ENCODE measurements around the gene EXOC6B.

EXOC6B gene

GRCh38 chr2:72698300-72698699 is 127.5 kb downstream of the EXOC6B start:
- Histone ChIP-seq H3K9me3 (ENCODE audit: severe bottlenecking) (no peaks in the 10 kb centered on the region), H3K27ac (no peak overlapping the region), H3K4me3 (ENCODE audit: low read depth, low read length) (no peak overlapping the region), H3K36me3 (no peaks in the 10 kb centered on the region), H3K27me3 (ENCODE audit: insufficient read depth, low read depth, severe bottlenecking) (no peaks in the 10 kb centered on the region)
- no peak for TF ChIP-seq CTCF (IDR thresholded peaks at IDR 0.05; ENCODE audit: low read depth, low read length)
- no peak for DNase-seq

- Histone ChIP-seq H3K4me3 (ENCODE audit: low read depth, low read length) (no peak overlapping the region), H3K9me3 (ENCODE audit: severe bottlenecking) (no peaks in the 10 kb centered on the region), H3K27me3 (ENCODE audit: insufficient read depth, low read depth, severe bottlenecking) (no peaks in the 10 kb centered on the region), H3K27ac (no peak overlapping the region), H3K36me3 (no peaks in the 10 kb centered on the region)
- TF ChIP-seq CTCF (IDR thresholded peaks at IDR 0.05; ENCODE audit: low read depth, low read length) = no peak
- DNase-seq = no peak
These were observed 129.3 kb downstream of the EXOC6B start for GRCh38 chr2:72696559-72696958.

- H3K9me3 ChIP-seq (ENCODE audit: severe bottlenecking) = no peaks in the 10 kb centered on the region
- no peaks in the 10 kb centered on the region for H3K36me3 ChIP-seq
- DNase-seq = no peak
- H3K27me3 ChIP-seq (ENCODE audit: insufficient read depth, low read depth, severe bottlenecking) = no peaks in the 10 kb centered on the region
- H3K27ac ChIP-seq = no peak overlapping the region
- TF ChIP-seq CTCF (IDR thresholded peaks at IDR 0.05; ENCODE audit: low read depth, low read length) = no peak
- no peak overlapping the region for H3K4me3 ChIP-seq (ENCODE audit: low read depth, low read length)
These were observed 130.2 kb downstream of the EXOC6B start for GRCh38 chr2:72695676-72696075.

GRCh38 chr2:72694715-72695496 is 130.9 kb downstream of the EXOC6B start:
- TF ChIP-seq CTCF (IDR thresholded peaks at IDR 0.05; ENCODE audit: low read depth, low read length) = no peak
- H3K27ac ChIP-seq = no peak overlapping the region

GRCh38 chr2:72689579-72690195 is 136.1 kb downstream of the EXOC6B start:
- no peaks in the 10 kb centered on the region for H3K9me3 ChIP-seq (ENCODE audit: severe bottlenecking)
- H3K4me3 ChIP-seq (ENCODE audit: low read depth, low read length) = no peak overlapping the region
- TF ChIP-seq CTCF (IDR thresholded peaks at IDR 0.05; ENCODE audit: low read depth, low read length) = no peak
- H3K27me3 ChIP-seq (ENCODE audit: insufficient read depth, low read depth, severe bottlenecking) = no peaks in the 10 kb centered on the region
- no peak for DNase-seq
- no peaks in the 10 kb centered on the region for H3K36me3 ChIP-seq
- no peak overlapping the region for H3K27ac ChIP-seq

More at GRCh38 chr2:72694715-72695496, 130.9 kb downstream of the EXOC6B start:
- H3K36me3 ChIP-seq = no peaks in the 10 kb centered on the region
- no peak for DNase-seq
- no peaks in the 10 kb centered on the region for H3K27me3 ChIP-seq (ENCODE audit: insufficient read depth, low read depth, severe bottlenecking)
- no peak overlapping the region for H3K4me3 ChIP-seq (ENCODE audit: low read depth, low read length)
- no peaks in the 10 kb centered on the region for H3K9me3 ChIP-seq (ENCODE audit: severe bottlenecking)
